GM11168 (cell line): ENCODE measurements around the gene SERINC4.
"Not testable (repeated sequence)": the region's sequence is repeated elsewhere in the genome, so short reads cannot be mapped to it uniquely, and the experiment has no call there.

Experiments
- in situ Hi-C: fragments of 300-500 bp; cut with MboI; formaldehyde crosslinking; loops from one replicate; pipeline ENCODE4 v1.12.0; 2022; ENCODE audit warnings: low sequenced_read_pairs; ENCODE audit not compliant: unreplicated experiment

SERINC4 gene

DNA sequence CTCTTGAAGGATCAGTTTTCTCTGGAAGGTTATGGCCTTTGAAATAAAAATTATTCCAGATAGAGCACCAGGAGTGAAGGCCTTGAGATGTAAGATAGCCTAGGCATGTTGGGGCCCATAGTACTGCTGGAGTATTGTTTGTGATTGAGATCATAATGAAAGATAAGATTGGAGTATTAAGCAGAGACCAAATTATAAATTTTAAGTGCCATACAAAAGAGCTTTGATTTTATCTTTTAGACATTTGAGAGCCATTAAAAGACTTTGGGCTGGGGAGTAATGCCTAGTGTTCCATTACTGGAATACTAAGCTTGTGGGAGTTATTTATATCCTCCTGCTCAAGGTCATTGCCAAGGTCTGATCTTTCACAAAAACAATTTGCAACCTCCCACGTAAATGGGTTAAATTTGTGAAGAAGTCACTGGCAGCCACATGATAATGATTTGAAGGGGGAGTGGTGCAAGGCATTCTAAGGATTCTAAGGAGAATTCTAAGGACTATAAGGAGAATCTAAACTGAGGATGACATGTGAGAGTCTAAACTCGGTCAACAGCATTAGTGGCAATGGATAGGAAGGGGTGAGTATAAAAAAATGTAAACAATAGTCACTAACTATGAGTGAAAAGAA lies 36.1 kb downstream of the SERINC4 start:
- in situ Hi-C loops, result no loop called here

DNA sequence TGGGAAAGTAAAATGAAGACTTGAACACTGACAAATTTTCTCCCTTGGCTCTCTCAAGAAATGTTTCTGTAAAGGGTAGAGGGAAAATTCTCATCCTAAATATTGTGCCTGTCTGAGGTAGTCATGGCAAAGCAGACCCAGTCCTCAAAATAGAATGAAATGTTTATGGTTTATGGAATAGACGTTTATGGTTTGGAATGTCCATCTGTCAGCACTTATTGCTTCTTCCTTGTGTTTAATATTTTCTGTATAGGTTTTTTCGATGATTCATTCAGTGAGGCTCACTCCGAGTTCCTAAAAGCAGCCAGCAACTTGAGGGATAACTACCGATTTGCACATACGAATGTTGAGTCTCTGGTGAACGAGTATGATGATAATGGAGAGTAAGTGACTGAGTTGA lies 37.2 kb downstream of the SERINC4 start:
- in situ Hi-C loops, result no loop called here

- in situ Hi-C loops, result no loop called here
Observed at GRCh38 chr15:43751885-43752284, 48.1 kb downstream of the SERINC4 start.

GRCh38 chr15:43749690-43750345 lies 50.2 kb downstream of the SERINC4 start:
- in situ Hi-C loops, result no loop called here

DNA sequence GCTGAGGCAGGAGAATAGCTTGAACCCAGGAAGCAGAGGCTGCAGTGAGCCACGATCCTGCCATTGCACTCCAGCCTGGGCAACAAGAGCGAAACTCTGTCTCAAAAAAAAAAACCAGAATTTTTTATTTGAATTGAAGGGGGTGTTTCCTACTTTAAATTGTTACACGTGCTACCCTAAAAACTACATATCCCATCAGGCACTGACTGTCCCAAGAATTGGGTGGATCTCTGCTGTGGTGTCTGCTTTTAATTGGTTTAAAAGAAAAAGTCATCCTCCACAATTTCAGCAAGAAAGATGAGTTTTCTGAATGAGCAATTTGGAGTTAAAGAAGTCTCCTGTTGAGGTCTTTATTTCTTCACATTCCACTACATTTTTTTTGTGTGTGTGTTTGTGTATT lies 51.6 kb downstream of the SERINC4 start:
- in situ Hi-C loops, result no loop called here

- in situ Hi-C loops, result not testable (repeated sequence)
Observed at GRCh38 chr15:43746903-43747309, 53.1 kb downstream of the SERINC4 start.

DNA sequence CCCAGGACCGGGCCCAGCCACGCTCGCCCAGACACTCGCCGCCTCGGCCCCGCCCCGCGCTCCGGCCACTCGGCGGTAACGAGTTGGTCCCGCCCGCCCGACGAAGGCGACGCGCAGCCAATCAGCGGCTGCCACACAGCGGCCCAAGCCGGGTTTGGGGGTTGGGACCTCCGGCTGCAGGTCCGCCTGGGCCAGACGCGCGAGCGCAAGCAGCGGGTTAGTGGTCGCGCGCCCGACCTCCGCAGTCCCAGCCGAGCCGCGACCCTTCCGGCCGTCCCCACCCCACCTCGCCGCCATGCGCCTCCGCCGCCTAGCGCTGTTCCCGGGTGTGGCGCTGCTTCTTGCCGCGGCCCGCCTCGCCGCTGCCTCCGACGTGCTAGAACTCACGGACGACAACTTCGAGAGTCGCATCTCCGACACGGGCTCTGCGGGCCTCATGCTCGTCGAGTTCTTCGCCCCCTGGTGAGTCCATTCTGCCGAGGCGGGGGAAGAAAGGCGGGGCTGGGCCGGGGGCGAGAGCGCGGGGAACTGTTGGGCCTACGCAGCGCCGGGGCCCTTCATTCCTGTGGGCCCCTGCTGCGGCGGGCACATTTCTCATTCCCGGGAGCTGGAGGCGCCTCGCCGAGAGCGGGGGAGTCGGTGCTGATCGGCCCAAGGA lies 53.6 kb downstream of the SERINC4 start, which contains the start of gene PDIA3:
Gene PDIA3 (plus strand): TSS at position 194 of the 658 bp plus-strand sequence. CDS start 102 bp downstream, at position 296.
- in situ Hi-C loops, result not testable (repeated sequence)
